ENCODE results near the gene SCUBE1.

SCUBE1 gene

DNA sequence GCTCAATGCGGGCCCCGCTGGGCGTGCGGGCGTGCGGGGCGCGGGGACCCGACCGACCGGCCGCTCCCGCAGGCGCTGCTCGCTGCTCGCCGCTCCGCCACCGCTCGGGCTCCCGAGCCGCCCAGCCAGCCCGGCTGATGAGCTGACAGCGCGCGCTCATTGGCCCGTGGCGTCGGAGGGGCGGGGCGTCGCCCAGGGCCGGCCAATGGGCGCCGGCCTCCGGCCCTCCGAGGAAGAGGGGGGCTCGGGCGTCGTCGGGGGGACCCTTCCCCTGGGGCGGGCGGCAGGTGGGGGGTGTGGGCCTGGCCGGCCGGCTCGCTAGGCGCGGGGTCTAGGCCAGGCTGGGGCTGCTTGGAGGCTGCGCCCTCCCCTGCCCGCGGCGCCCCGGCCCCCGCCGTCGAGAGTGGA is at the start of gene SCUBE1:
TSS of gene SCUBE1 (minus strand) at position 111 of the 408 bp plus-strand sequence. CDS start 111 bp downstream, outside the sequence.
- DNase-seq, result peak; percentile 37 to 52

DNA sequence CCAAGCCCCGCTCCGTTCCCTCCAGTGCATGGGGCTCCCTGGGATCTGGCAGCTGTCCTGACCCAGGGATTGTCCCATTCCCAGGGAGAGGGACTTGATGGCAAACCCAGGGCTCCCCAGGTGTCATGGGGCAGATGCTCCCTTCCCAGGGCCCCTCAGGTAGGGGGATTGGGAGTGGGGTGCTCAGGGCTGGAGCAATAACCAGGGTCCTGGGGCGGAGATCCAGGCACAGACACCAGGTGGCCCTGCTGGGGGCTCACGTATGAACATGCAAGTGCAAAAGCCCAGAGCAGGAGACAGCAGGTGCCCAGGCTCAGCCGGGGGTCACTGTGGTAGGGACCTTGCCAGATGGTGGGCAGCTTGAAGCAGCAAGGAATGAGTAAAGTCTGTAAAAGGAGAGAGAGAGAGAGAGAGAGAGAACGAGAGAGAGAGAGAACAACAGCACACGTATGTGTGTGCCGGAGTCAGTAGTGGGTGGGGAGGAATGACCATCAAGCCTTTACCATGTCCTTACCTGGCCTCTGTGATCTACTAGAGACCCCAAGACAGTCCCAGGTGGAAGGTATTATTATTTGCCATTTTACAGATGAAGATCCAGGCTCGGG is 49.3 kb upstream of the SCUBE1 start:
- no peak for DNase-seq

DNA sequence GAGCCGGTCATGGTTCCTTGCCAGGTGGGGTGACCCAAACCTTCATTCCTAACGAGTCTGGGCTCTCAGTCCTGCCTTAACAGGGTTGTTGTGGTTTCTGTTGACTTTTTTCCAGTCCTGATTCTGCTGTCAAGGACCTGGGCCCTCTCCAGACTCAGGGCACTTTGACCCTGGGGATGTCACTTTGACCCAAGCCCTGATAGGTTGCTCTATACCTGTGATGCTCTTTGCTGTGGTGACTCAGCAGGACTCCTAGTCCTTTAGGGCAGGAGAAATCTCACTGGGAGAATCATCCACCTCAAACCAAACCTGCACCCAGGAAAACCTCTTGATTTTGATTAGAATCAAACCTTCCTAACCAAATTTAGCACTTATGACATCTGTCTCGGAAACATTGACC is 48.1 kb upstream of the SCUBE1 start:
- DNase-seq, result no peak

DNA sequence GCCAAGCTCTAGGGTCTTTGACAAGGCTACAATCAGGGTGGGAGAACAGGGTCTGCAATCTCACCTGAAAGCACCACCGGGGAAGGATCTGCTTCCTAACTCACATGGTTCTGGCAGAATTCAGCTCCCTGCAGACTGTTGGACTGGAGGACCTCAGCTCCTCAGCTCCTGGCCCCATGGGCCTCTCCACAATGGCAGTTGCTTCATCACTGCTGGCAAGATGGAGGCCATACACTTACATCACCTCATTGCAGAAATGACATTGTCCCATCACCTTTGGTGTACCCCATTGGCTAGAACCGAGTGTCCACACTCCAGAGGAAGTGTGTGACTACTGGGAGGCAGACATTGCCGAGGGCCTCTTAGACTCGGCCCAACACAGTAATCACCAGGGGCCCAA is 47.7 kb upstream of the SCUBE1 start:
- no peak for DNase-seq

DNA sequence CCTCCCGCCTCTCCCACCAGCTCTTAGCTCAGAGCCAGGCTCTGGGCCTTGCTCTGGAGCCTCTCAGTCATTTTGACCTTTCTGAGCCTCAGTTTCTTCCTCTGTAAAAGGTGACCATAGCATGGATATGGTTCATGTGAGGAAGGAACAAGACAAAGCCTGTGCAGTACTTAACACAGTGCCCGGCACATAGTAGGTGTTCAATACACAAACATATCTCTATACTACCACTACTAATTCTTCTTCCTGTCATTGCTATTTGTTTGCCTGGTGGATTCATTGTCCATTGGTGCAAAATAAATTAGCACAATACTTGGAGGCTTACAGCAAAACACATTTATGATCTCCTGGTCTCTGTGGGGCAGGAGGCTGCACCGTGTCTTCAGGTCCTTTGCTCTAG is 47.0 kb upstream of the SCUBE1 start:
- no peak for DNase-seq

DNA sequence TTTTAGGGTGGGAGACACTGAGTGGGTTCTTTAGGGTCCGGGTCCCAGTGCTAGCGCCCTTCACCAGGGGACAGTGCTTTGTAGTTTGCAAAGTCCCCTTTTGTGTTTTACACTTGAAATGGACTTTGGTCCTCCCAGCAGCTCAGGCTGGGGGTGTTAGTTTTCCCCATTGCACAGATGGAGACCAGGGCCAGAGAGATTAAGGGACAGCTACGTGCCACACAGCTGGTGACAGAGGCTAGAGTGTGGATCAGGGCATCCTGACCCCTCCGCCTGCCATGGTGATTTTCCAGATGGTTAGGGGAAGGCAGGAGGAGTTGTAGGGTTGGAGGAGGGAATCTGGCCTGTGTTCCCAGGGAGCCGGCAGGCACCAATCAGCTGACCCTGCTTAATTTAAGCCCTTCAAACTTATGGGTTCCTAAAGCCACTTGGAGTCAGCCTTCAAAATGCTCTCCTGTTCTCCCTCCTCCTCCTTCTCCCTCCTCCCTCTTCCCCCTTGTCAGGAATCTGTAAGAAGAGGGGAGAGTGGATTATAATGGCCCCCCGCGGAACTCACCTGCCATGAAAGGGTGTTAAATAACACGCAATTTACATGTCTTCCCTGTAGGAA is 46.2 kb upstream of the SCUBE1 start:
- no peak for DNase-seq

DNA sequence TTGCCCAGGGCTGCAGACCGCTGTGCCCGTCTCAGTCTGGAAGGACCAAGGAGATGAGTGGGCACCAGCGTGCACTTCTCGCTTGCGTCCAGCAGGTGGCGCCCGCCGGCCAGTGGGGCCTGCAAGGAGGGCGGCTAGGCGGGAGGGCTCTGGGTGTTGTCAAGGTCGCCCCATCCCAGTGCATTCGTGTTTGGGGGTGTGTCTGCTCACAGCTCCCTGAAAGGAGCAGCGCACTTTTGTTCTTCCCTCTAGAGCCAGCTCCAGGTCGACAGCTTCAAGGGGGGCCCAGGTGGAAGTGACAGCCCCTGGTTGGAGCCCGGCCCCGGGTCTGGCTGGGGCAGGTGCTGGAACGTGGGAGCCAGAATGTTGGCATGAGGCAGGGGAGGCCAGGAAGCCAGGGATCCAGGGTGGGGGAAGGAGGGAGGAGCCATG is 45.3 kb upstream of the SCUBE1 start:
- peak; percentile 73 to 74 for DNase-seq

DNA sequence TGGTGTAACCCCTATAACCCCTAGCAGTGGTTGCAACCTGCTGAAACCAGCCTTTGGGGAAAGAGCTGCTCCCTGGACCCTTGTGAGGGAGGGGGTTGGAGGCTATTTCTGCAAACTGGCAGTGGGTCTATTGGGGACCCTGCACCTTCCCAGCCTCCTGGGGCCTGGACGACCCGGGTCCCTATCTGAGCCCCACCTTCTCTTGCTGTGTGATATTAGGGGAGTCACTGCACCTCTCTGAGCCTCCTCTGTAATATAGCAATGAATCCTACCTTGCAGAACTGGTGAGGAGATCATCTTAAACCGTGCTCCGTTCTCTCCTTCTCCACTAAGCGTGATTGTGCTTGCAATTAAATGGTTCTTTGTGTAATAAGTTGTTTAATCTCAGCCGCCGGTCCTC is 44.6 kb upstream of the SCUBE1 start:
- no peak for DNase-seq

DNA sequence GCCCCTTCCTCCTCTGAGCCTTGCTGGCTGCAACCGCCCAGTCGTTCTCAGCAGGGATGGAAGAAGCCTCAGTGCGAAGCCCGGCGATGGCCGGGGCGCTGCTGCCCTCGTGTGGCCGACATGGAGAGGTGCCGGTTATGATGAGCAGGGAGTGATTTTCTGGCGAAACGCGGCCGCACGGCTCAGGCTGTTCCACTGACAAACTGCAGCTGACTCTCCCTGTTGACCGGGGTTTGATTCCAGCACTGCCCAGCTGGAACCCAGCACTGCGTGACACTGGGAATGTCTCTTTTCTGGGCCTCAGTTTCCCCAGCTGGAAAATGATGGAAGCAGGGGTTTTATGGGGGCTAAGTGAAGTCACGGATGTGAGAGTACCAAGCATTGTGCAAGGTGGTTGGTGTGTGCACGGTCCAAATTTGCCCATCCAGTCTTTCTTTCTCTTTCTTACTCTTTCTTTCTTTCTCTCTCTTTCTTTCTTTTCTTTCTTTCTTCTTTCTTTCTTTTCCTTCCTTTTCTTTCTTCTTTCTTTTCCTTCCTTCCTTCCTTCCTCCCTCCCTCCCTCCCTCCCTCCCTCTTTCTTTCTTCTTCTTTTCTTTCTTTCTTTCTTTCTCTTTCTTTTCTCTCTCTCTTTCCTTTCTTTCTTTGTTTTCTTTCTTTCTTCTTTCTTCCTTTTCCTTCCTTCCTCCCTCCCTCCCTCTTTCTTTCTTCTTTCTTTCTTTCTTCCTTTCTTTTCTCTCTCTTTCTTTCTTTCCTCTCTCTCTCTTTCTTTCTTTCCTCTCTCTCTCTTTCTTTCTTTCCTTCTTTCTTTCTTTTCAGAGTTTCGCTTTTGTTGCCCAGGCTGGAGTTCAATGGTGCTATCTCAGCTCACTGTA is 42.8 kb upstream of the SCUBE1 start:
- peak; percentile 65 to 76 for DNase-seq

DNA sequence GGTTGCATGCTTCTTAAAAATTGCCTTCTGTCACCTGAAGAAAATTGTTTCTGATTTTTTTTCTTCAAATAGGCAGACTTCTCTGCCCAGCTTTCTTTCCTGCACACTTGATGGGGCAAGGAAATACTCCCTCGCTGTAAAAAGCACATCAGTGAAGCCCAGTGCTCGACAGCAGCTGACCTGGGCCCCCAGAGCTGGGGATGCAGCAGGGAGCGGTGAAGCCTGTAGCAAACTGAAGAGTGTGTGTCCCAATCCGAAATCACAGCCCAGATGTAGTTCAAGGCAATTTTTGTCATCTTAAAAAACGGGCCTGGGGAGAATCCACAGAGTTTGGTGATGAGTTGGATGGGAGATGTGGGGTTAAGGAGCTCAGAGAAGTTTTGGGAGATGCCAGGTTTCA is 41.7 kb upstream of the SCUBE1 start:
- DNase-seq, result no peak

DNA sequence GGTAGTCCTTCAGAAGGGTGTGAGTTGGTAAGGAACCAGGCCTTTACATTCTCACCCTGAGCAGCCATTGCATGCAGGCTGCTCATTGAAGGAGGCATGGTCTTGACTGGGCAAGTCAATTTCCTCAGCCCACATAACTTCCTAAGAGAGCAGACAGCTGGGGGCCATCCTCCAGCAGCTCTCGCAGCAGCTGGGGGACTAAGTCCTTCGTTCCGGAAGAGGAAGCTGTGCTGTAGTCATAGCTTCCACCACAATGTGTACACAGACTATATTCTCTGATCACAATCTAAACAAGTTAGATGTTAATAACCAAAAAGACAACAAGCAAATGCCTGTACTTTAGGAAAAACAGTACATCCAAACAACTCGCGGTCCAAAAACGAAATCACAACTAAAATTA is 38.5 kb upstream of the SCUBE1 start:
- DNase-seq, result no peak

DNA sequence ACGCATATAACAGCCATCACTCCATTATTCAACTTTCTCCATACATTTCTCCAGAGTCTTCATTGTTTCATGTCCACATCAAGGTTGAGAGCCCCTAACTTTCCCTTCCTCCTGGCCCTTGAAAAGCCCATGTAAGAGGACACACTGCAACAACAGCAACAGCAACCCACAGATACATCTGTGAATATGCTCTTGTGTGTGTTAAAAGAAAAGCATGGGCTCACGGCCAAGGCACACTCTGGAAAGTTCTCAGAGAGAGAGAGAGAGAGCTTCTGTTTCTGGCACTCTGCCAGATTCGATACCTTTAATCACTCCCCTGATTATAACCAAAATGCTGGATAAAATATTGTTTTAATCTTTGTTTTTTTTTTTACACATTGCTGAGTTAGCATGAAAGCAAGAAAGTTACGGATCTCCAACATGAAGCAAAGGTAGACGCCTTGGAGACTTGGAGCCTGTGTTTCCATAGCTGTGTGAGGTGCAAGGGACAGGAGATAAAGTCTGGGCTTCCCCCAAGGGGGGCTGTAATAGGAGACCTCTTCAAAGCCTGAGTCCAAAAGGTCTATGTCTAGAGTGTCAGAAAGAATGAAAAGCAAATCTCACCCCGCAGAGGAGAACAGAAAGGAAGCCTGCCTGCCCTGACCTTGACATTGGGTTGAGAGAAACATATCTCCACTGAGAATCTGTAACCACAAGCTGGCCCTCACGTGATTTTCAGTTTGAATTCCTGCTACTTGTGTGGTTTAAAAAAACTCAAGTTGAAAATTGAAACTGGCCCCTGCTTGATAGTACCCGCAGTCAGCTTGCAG is 34.9 kb upstream of the SCUBE1 start:
- DNase-seq, result no peak

DNA sequence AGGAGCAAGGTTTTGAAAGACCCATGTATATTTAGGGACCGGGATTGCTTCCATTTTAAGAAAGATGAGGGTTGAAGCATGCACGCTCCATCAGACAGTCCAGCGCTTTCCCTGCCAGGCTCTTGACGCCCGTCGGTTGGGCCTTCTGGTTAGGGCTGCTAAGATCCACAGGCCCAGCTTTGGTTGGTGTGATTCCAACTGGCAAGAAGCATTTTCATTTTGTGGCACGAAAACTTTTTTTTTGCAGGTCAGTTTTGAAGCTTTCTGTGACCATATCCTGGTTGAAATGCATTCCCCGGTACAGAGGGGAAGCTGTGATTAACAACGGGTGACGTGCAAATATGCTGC is 34.4 kb upstream of the SCUBE1 start:
- DNase-seq, result no peak

DNA sequence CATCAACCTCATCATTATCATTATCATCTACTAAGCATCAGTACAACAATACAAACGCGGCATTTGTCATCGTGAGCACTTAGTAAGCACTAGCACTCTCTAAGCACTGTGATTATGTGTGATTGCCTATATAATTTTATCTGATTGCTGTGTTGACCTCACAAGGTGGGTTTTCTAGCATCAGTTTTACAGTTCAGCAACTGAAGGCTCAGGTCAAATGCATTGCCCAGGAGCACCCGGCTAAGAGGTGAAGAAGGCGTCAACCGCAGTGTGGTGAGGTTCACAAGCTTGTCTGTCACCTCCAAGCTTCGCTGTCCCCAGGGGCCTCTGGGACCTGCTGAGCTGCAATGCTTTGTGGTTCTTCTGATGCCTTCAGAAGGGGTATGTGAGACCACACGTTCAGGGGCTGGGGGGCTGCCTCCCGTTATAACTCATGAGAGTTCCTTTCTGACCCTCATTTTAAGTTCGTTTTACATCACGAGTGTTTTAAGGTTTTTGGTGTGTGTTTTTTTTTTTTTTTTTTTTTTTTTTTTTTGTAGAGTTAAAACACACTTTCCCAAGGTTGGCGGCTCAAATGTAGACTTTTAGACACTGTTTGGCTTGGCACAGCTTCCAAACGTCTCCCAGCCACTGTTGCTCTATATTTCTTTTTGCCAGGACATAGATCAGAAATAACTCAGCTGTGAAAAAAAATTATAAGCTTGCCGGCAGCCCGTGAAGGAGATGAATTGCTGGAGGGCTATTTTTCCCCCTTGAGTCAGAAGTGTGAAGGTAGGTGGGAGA is 33.8 kb upstream of the SCUBE1 start:
- no peak for DNase-seq

DNA sequence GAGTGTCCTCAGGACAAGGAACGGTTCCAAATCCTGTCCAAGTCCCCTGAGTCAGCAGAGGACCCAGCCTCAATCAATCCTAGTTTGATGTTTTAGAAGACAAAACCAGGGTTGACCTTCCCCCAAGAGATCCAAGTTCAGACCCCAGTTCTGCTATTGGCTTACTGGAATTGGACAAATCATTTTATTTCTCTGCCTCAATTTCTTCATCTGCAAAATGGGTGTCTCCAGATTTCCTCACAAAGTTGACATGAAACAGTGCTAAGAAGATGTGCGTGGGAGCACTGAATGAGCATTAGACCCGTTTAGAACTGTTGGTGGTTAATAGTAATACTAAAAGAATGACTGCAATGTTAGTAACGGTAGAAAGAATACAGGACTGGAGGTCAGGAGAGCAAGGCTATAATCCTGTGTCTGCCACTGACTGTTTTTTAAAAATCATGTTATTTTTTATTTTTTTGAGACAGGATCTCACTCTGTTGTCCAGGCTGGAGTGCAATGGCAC is 32.8 kb upstream of the SCUBE1 start:
- no peak for DNase-seq

DNA sequence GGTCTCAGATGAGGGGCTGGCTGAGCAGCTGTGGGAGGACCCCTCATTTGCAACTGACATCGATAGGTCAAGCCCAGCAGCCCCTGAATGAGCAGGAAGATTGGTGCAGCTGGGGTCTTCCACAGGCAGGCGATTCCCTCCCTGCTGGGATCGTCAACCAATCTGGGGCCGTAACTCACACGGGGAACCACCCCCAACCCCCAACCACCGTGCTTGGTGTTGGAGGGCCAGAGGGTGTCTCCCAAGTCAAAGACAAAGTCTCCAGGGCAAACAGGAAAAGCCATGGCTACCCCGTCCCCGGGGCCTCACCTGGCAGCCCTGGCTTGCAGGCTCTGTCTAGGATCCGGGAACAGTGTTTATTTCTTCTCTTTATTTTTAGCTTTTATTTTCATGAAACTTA is 26.9 kb upstream of the SCUBE1 start:
- DNase-seq, result no peak

DNA sequence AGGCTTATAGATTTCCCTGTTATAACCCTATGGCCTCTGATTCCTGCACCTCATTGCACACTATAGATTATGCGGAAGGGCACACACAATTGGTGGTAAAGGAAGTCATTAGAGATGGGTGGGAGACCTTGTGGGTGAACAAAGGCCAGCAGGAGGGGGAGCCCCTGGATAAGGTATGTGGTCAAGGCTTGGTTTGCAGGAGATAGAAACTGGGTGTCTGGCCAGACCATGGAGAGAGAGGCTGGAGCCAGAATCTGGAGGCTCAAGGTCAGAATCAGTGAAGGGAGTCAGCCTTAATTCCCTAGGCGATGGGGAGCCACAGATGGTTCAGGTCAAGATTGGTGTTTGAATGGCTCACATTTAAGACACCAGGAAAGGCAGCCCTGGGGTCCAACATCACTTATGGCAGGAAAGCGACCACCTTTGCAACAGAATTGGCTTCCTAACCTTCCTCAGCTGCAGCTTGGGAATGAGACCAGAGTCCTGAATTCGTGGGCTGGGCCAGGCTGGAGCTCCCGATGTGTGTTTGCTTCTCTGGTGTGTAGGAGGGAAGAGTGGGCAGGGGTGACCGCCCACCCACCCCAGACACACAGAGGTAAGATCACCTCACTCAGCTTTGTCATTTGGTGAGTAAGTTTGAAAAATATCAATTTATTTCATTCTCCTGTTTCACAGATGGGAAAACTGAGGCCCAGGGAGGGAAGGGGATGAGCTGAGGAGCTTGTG is 22.7 kb upstream of the SCUBE1 start:
- no peak for DNase-seq

DNA sequence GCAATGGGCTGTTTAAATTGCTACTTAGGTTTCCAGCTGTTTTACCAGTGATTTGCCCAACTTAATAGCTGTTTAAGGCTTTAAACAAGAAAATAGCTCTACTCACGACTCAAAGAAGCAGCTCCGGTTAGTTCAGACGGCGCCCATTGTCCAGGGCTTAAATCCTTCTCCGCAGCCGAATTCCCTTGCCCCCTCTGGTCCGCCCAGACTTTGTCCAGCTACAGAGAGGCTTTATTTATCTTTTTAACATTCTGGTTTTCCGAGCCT is 20.9 kb upstream of the SCUBE1 start:
- no peak for DNase-seq

DNA sequence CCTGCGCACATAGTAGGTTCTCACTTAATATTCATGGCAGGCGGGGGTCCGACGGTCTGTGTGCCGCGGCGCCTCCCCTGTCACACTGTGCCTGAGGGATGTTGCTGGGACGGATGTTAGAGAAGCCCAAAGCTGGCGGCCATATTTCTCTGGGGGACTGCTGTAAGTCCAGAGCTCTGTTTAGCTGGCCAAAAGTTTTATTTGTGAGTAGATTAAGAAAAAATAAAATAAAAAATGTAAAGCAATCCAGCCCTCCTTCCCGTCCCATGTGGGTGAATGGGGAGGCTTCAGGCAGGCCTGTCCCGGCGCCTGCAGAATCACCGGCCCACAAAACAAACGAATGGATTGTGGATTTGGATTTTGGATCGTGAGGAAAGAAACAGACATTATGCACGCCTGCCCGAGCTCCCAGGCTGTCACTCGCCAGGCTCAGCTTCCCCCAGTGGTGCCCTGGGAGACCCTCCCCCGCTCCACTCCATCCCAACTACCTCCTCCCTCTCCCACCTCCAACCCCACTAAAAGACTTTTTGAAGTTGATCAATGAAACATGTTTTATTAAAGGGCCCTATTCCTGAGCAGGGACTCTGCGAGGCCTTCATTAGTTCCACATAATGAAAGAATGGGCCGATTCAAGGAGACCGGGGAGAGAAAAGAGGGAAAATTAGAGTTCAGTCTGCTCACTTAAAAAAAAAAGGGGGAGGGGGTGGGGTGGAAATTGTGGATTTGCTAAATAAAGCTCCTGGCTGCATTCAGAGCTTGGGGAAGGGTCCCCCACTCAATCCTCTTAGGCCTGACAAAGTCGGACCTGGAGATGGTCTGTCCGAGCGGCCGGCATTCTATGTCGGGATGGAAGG is 20.4 kb upstream of the SCUBE1 start:
- DNase-seq, result no peak

DNA sequence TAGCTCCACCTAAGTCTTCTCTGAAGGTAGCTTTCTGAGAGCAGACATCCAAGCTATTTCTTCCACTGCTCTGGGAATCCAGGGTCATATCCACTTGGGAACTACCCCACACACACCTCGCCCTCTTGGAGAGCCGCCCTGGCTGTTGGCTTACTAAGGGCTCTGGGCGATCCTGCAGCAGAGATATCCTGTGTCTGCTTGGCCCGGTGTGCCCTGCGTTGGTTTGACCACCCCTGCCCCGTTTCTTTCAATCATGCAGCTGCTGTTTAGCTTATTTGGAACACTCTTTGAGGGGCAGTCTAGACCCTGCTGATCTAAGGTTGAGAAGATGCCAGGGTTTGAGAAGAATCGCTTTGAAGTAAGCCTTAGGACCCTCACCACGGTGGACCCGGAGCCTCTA is 17.4 kb upstream of the SCUBE1 start:
- no peak for DNase-seq

DNA sequence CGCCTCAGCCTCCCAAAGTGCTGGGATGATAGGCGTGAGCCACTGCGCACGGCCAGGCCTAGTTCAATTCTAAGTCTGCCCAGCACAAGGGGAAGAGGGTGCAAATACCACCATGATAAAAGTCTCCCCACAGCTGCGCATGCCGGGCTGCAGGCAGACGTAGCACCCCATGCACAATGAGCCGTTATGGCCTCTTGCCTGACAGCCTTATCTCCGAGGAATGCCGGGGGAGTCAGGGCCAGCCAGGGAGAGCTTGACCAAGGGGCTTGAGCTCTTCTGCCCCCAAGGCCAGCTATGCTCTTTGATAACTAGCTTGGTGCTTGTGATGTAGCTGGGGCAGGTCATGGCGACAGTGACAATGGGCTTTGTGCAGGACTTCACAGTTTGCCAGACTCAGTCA is 13.7 kb upstream of the SCUBE1 start:
- no peak for DNase-seq

All from stimulated activated CD4-positive, alpha-beta T cell treated with anti-CD3 and anti-CD28 coated beads, Interleukin-2, amount 100 ng/mL, for 48 hours (primary cell).